Activated naive CD8-positive, alpha-beta T cell treated with anti-CD3 and anti-CD28 coated beads for 36 hours (primary cell): ENCODE measurements around the gene RERE. TPM values are rescaled to one million over a fixed set of nuclear protein-coding genes. Genes with fewer than 3 reads are reported as not detected.

ENCODE experiments used
- DNase-seq: peaks from one replicate; pipeline ENCODE4 v3.0.0; 2021
- H3K27ac Mint-ChIP-seq: one replicate; pipeline ENCODE4 v1.8.0; 2022; ENCODE audit warnings: mild to moderate bottlenecking, moderate library complexity, mixed read lengths
- H3K27me3 Mint-ChIP-seq: one replicate; pipeline ENCODE4 v1.8.0; 2022; ENCODE audit warnings: mild to moderate bottlenecking, mixed read lengths
- H3K36me3 Mint-ChIP-seq: one replicate; pipeline ENCODE4 v1.8.0; 2021; ENCODE audit warnings: mild to moderate bottlenecking, mixed read lengths
- H3K4me1 Mint-ChIP-seq: one replicate; pipeline ENCODE4 v1.8.0; 2021; ENCODE audit warnings: mixed read lengths
- H3K4me3 Mint-ChIP-seq: one replicate; pipeline ENCODE4 v1.8.0; 2022; ENCODE audit warnings: mild to moderate bottlenecking, moderate library complexity, mixed read lengths
- H3K9me3 Mint-ChIP-seq: one replicate; pipeline ENCODE4 v1.8.0; 2022; ENCODE audit warnings: mixed read lengths
- total RNA-seq, 2 experiments: library from RNA; stranded (reverse); gene quantifications; one replicate each; pipeline ENCODE4 v1.2.3, GENCODE V29; 2021

Gene RERE
- total RNA-seq, 2 experiments from 2014 or later, result 36.8 to 39.6 TPM

GRCh38 chr1:8411803-8412182 lies 405.6 kb downstream of the RERE start:
- Mint-ChIP-seq H3K9me3 (no peaks in the 10 kb centered on the region), H3K36me3 (peaks cover 54% of the 10 kb centered on the region), H3K4me3 (no peak overlapping the region), H3K4me1 (peaks cover 52% of the 10 kb centered on the region), H3K27ac (no peak overlapping the region), H3K27me3 (no peaks in the 10 kb centered on the region)
- no peak for DNase-seq

DNA sequence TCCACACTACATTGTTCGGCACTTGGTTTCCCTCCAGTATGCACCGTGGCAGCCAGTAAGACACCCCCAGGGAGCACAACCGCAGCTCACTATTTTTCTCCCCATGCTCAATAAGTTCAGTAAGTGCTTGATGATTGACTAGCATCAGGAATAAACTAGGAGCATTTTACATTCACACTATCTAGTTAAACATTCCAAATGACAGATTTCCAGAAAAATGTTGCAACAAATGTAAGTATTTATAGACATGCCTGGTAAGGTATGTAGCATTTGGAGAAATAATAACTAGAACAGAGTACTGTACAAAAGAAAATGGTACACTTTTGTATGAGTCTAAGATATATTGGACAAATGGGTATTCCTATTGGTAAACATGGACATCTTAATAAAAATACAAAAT lies 406.6 kb downstream of the RERE start:
- H3K4me3 Mint-ChIP-seq, result no peak overlapping the region
- no peak overlapping the region for H3K27ac Mint-ChIP-seq
- no peaks in the 10 kb centered on the region for H3K9me3 Mint-ChIP-seq
- H3K36me3 Mint-ChIP-seq, result peaks cover 46% of the 10 kb centered on the region
- DNase-seq, result no peak
- H3K4me1 Mint-ChIP-seq, result peaks cover 51% of the 10 kb centered on the region
- H3K27me3 Mint-ChIP-seq, result no peaks in the 10 kb centered on the region

- no peaks in the 10 kb centered on the region for H3K27me3 Mint-ChIP-seq
- no peak for DNase-seq
- H3K27ac Mint-ChIP-seq, result peak overlapping the region; percentile 49
- no peaks in the 10 kb centered on the region for H3K9me3 Mint-ChIP-seq
- H3K4me3 Mint-ChIP-seq, result no peak overlapping the region
- H3K4me1 Mint-ChIP-seq, result peaks cover 50% of the 10 kb centered on the region
- peaks cover 41% of the 10 kb centered on the region for H3K36me3 Mint-ChIP-seq
Observed at GRCh38 chr1:8409606-8410005, 407.8 kb downstream of the RERE start.

DNA sequence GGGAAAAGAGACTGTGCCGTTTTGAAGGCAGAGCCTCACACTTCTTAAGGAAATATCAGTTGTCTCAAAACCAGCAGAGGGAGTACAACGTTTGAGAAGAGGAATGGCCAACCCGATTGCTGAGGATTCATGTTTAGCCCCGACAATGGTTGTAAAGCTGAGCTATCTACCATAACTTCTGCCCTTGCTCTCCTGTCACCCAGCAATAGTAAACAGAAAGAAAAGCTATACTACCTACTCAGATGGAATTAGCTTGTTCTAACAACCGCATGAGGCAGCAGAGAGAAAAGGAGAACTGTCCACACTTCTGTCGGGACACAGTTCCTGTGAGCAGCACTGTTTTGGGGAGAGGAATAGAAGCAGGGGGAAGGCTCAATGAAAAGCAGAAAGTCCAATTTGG lies 408.3 kb downstream of the RERE start:
- no peaks in the 10 kb centered on the region for H3K27me3 Mint-ChIP-seq
- no peaks in the 10 kb centered on the region for H3K9me3 Mint-ChIP-seq
- H3K36me3 Mint-ChIP-seq, result peaks cover 36% of the 10 kb centered on the region
- H3K4me1 Mint-ChIP-seq, result peaks cover 52% of the 10 kb centered on the region
- no peak for DNase-seq
- H3K27ac Mint-ChIP-seq, result peak overlapping the region; percentile 49
- H3K4me3 Mint-ChIP-seq, result peak overlapping the region; percentile 19

- Mint-ChIP-seq H3K27me3 (no peaks in the 10 kb centered on the region), H3K4me3 (no peak overlapping the region), H3K9me3 (no peaks in the 10 kb centered on the region), H3K27ac (no peak overlapping the region), H3K36me3 (peaks cover 31% of the 10 kb centered on the region), H3K4me1 (peaks cover 52% of the 10 kb centered on the region)
- DNase-seq, result no peak
Observed at GRCh38 chr1:8408151-8408839, 409.1 kb downstream of the RERE start.

DNA sequence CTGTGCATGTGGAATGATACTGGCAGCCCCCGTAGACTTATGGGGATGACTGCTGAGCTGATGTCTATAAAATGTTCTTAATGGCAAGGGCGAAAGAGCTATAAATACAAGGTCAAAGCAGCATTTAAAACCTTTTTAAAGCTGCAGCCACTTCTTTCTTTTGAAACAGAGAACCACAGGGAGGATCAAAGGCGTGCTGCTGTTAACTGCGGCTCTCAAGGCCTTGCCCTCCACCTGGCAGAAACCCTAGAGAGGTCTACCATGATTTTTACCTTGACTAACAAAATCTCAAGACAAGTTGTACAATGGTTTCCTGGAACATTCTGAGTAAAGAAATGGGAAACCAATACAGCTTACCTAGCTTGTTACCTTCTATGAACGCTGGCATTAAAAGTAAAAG lies 409.8 kb downstream of the RERE start:
- H3K27ac Mint-ChIP-seq, result no peak overlapping the region
- no peak for DNase-seq
- no peak overlapping the region for H3K4me3 Mint-ChIP-seq
- peaks cover 52% of the 10 kb centered on the region for H3K4me1 Mint-ChIP-seq
- H3K9me3 Mint-ChIP-seq, result no peaks in the 10 kb centered on the region
- peaks cover 33% of the 10 kb centered on the region for H3K36me3 Mint-ChIP-seq
- H3K27me3 Mint-ChIP-seq, result no peaks in the 10 kb centered on the region

DNA sequence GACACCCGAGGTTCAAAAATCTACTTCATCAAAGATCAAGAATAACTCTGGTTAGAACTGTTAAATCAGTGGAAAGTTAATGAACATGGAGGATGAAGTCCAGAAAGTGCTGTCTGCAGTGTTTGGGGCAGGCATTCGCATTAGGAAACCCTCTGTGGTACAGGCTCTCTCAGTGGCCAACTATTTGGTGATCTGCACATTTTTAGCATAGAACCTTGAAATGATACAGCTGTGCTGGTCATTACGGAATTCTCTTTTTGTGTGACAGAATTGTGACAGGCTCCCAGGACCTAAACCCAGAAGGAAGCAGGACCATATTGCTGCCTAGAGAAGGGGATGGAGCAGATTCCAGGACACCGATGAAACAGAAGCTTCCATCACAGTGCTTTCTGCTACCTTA lies 410.5 kb downstream of the RERE start:
- no peak overlapping the region for H3K27ac Mint-ChIP-seq
- H3K36me3 Mint-ChIP-seq, result peaks cover 33% of the 10 kb centered on the region
- no peak overlapping the region for H3K4me3 Mint-ChIP-seq
- DNase-seq, result no peak
- no peaks in the 10 kb centered on the region for H3K27me3 Mint-ChIP-seq
- peaks cover 45% of the 10 kb centered on the region for H3K4me1 Mint-ChIP-seq
- H3K9me3 Mint-ChIP-seq, result no peaks in the 10 kb centered on the region

- Mint-ChIP-seq H3K4me3 (no peak overlapping the region), H3K27me3 (no peaks in the 10 kb centered on the region), H3K9me3 (no peaks in the 10 kb centered on the region), H3K27ac (no peak overlapping the region), H3K4me1 (peaks cover 42% of the 10 kb centered on the region), H3K36me3 (peaks cover 33% of the 10 kb centered on the region)
- DNase-seq, result no peak
Observed at GRCh38 chr1:8406011-8406410, 411.4 kb downstream of the RERE start.

- Mint-ChIP-seq H3K27ac (peak overlapping the region; percentile 47), H3K9me3 (no peaks in the 10 kb centered on the region), H3K36me3 (peaks cover 25% of the 10 kb centered on the region), H3K4me1 (peaks cover 34% of the 10 kb centered on the region), H3K4me3 (no peak overlapping the region), H3K27me3 (no peaks in the 10 kb centered on the region)
- no peak for DNase-seq
Observed at GRCh38 chr1:8404460-8405370, 412.7 kb downstream of the RERE start.

- Mint-ChIP-seq H3K4me3 (no peak overlapping the region), H3K27me3 (no peaks in the 10 kb centered on the region), H3K36me3 (peaks cover 33% of the 10 kb centered on the region), H3K9me3 (peaks cover 1% of the 10 kb centered on the region), H3K4me1 (peaks cover 30% of the 10 kb centered on the region), H3K27ac (no peak overlapping the region)
- no peak for DNase-seq
Observed at GRCh38 chr1:8402109-8402710, 415.2 kb downstream of the RERE start.

- no peak for DNase-seq
- H3K27ac Mint-ChIP-seq, result no peak overlapping the region
- H3K9me3 Mint-ChIP-seq, result peaks cover 1% of the 10 kb centered on the region
- H3K36me3 Mint-ChIP-seq, result peaks cover 48% of the 10 kb centered on the region
- no peak overlapping the region for H3K4me3 Mint-ChIP-seq
- H3K27me3 Mint-ChIP-seq, result no peaks in the 10 kb centered on the region
- peaks cover 45% of the 10 kb centered on the region for H3K4me1 Mint-ChIP-seq
Observed at GRCh38 chr1:8398677-8399076, 418.8 kb downstream of the RERE start.

- Mint-ChIP-seq H3K9me3 (peaks cover 1% of the 10 kb centered on the region), H3K36me3 (peaks cover 48% of the 10 kb centered on the region), H3K4me1 (peaks cover 47% of the 10 kb centered on the region), H3K27me3 (no peaks in the 10 kb centered on the region), H3K4me3 (peak overlapping the region; percentile 29), H3K27ac (peak overlapping the region; percentile 84)
- no peak for DNase-seq
Observed at GRCh38 chr1:8398086-8398485, 419.4 kb downstream of the RERE start.

GRCh38 chr1:8397511-8397910 lies 419.9 kb downstream of the RERE start:
- H3K4me1 Mint-ChIP-seq, result peaks cover 52% of the 10 kb centered on the region
- no peak for DNase-seq
- peaks cover 48% of the 10 kb centered on the region for H3K36me3 Mint-ChIP-seq
- peaks cover 1% of the 10 kb centered on the region for H3K9me3 Mint-ChIP-seq
- peak overlapping the region; percentile 84 for H3K27ac Mint-ChIP-seq
- H3K4me3 Mint-ChIP-seq, result peak overlapping the region; percentile 29
- H3K27me3 Mint-ChIP-seq, result no peaks in the 10 kb centered on the region

DNA sequence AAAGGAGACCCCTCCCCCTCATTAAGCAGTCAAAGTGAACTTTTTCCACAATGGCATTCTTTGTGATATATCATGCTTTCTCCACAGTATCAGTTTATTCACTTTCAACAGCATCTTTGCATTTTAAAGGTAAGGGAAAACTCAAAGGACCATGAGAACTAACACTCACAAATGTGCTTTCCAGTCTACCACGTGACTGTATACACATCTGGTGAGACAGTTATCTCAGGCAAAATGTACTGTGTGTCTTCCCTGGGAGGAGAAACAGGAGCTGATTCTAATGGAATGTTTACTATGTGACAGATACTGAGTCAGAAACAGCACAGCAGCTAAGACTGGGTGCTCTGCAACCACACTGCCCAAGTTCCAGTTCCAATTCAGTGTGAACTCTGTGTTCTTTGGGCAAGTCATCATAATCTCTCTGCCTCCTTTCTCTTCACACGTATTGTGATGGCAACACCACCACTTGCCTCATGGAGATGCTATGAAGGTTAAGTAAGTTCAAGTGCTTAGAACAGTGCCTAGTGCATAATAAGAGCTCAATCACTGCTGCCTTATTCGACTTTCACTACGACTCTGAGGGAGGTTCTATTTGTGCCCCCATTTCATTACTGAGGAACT lies 420.5 kb downstream of the RERE start:
- H3K4me1 Mint-ChIP-seq, result peaks cover 56% of the 10 kb centered on the region
- H3K4me3 Mint-ChIP-seq, result no peak overlapping the region
- H3K27ac Mint-ChIP-seq, result peak overlapping the region; percentile 84
- DNase-seq, result peak; percentile 45
- peaks cover 45% of the 10 kb centered on the region for H3K36me3 Mint-ChIP-seq
- H3K27me3 Mint-ChIP-seq, result no peaks in the 10 kb centered on the region
- peaks cover 1% of the 10 kb centered on the region for H3K9me3 Mint-ChIP-seq
